SK-MEL-5 (cell line): ENCODE measurements around the gene FOXC1. TPM values are rescaled to one million over a fixed set of nuclear protein-coding genes. Genes with fewer than 3 reads are reported as not detected.

Experiments used
- DNase-seq: peaks from one replicate; pipeline ENCODE4 v3.0.0-alpha.2; 2016; ENCODE audit warnings: low read depth, low spot score
- in situ Hi-C: cut with HindIII; loops from 2 replicates; pipeline ENCODE4 v1.10.0; 2016; ENCODE audit warnings: low sequenced_read_pairs, high pct_unique_total_duplicates, low pct_unique_long_range_greater_than_20kb
- polyA plus RNA-seq, 2 experiments: library from polyadenylated mRNA; depleted of rRNA; stranded (reverse); fragments of >200 nt; gene quantifications; 2 replicates each; pipeline ENCODE4 v1.2.3, GENCODE V29; 2015
- total RNA-seq: library from RNA; depleted of rRNA; stranded (reverse); fragments of >200 nt; shearing (Covaris generic); gene quantifications from 2 replicates; pipeline ENCODE4 v1.2.3, GENCODE V29; 2014; rRNA removed

Gene FOXC1
- 9.4 and 10.3 TPM in 2 replicates for total RNA-seq
- 24.0 and 32.2 TPM in 2 replicates for polyA plus RNA-seq (2015; cell fraction: cytosol; rRNA removed)
- 15.0 and 15.6 TPM in 2 replicates for polyA plus RNA-seq (2015; cell fraction: nucleus; rRNA removed)

GRCh38 chr6:1609648-1610496 is at the start of gene FOXC1:
Gene FOXC1, plus strand, starts transcription at chr6:1609915. Its CDS starts 531 bp downstream, at chr6:1610446.
- DNase-seq = peak; percentile 95
- in situ Hi-C loops = loop anchor here (10.0 kb wide), 1 partner anchor 495 kb away; no protein-coding TSS in a partner anchor

GRCh38 chr6:1560281-1561058 is 49.2 kb upstream of the FOXC1 start:
- in situ Hi-C loops = no loop called here
- no peak for DNase-seq

GRCh38 chr6:1561355-1561754 is 48.4 kb upstream of the FOXC1 start:
- in situ Hi-C loops = no loop called here
- DNase-seq = no peak

GRCh38 chr6:1562171-1562955 is 47.4 kb upstream of the FOXC1 start:
- in situ Hi-C loops = no loop called here
- DNase-seq = peak; percentile 100

- in situ Hi-C loops = no loop called here
Measured at GRCh38 chr6:1569377-1569776, 40.3 kb upstream of the FOXC1 start.

GRCh38 chr6:1570848-1571247 is 38.9 kb upstream of the FOXC1 start:
- in situ Hi-C loops = no loop called here
- DNase-seq = no peak

More at GRCh38 chr6:1569377-1569776, 40.3 kb upstream of the FOXC1 start:
- no peak for DNase-seq

GRCh38 chr6:1572892-1573291 is 36.8 kb upstream of the FOXC1 start:
- DNase-seq = no peak
- in situ Hi-C loops = no loop called here

GRCh38 chr6:1574083-1574761 is 35.5 kb upstream of the FOXC1 start:
- no peak for DNase-seq
- in situ Hi-C loops = no loop called here

- in situ Hi-C loops = no loop called here
- DNase-seq = no peak
Measured at GRCh38 chr6:1574890-1575209, 34.9 kb upstream of the FOXC1 start.

GRCh38 chr6:1575210-1576041 is 34.3 kb upstream of the FOXC1 start:
- DNase-seq = no peak
- in situ Hi-C loops = no loop called here

GRCh38 chr6:1576166-1576565 is 33.5 kb upstream of the FOXC1 start:
- DNase-seq = no peak
- in situ Hi-C loops = no loop called here

- DNase-seq = no peak
- in situ Hi-C loops = no loop called here
Measured at GRCh38 chr6:1576711-1577110, 33.0 kb upstream of the FOXC1 start.

GRCh38 chr6:1577146-1577680 is 32.5 kb upstream of the FOXC1 start:
- DNase-seq = no peak
- in situ Hi-C loops = no loop called here

GRCh38 chr6:1577896-1578745 is 31.6 kb upstream of the FOXC1 start:
- DNase-seq = no peak
- in situ Hi-C loops = no loop called here

- peak; percentile 86 for DNase-seq
- in situ Hi-C loops = no loop called here
Measured at GRCh38 chr6:1579096-1579495, 30.6 kb upstream of the FOXC1 start.

- no peak for DNase-seq
- in situ Hi-C loops = no loop called here
Measured at GRCh38 chr6:1580109-1580508, 29.6 kb upstream of the FOXC1 start.
